GM06990 (cell line): ENCODE results near the gene HNRNPM.

Experiments used
- DNase-seq: peaks from one replicate; pipeline ENCODE4 v3.0.0-alpha.2; 2011; ENCODE audit not compliant: insufficient read length; ENCODE audit errors: extremely low read depth
- H3K27me3 ChIP-seq: replicated peaks from 2 replicates; pipeline ENCODE4 v1.6.0; 2011; ENCODE audit warnings: low read length; ENCODE audit not compliant: control insufficient read depth, insufficient read depth
- H3K36me3 ChIP-seq: 2 replicates; pipeline ENCODE4 v1.5.1; 2011; ENCODE audit warnings: low read length; ENCODE audit not compliant: control insufficient read depth, insufficient read depth
- H3K4me3 ChIP-seq: replicated peaks from 2 replicates; pipeline ENCODE4 v1.5.1; 2011; ENCODE audit warnings: low read depth, mild to moderate bottlenecking, control low read depth, low read length
- CTCF ChIP-seq: IDR thresholded peaks from 2 replicates; pipeline ENCODE4 v1.5.1; 2011; ENCODE audit warnings: low read length, control low read depth, mild to moderate bottlenecking, inconsistent platforms; ENCODE audit not compliant: insufficient read depth, poor library complexity, severe bottlenecking

HNRNPM gene, protein sequence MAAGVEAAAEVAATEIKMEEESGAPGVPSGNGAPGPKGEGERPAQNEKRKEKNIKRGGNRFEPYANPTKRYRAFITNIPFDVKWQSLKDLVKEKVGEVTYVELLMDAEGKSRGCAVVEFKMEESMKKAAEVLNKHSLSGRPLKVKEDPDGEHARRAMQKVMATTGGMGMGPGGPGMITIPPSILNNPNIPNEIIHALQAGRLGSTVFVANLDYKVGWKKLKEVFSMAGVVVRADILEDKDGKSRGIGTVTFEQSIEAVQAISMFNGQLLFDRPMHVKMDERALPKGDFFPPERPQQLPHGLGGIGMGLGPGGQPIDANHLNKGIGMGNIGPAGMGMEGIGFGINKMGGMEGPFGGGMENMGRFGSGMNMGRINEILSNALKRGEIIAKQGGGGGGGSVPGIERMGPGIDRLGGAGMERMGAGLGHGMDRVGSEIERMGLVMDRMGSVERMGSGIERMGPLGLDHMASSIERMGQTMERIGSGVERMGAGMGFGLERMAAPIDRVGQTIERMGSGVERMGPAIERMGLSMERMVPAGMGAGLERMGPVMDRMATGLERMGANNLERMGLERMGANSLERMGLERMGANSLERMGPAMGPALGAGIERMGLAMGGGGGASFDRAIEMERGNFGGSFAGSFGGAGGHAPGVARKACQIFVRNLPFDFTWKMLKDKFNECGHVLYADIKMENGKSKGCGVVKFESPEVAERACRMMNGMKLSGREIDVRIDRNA

DNA sequence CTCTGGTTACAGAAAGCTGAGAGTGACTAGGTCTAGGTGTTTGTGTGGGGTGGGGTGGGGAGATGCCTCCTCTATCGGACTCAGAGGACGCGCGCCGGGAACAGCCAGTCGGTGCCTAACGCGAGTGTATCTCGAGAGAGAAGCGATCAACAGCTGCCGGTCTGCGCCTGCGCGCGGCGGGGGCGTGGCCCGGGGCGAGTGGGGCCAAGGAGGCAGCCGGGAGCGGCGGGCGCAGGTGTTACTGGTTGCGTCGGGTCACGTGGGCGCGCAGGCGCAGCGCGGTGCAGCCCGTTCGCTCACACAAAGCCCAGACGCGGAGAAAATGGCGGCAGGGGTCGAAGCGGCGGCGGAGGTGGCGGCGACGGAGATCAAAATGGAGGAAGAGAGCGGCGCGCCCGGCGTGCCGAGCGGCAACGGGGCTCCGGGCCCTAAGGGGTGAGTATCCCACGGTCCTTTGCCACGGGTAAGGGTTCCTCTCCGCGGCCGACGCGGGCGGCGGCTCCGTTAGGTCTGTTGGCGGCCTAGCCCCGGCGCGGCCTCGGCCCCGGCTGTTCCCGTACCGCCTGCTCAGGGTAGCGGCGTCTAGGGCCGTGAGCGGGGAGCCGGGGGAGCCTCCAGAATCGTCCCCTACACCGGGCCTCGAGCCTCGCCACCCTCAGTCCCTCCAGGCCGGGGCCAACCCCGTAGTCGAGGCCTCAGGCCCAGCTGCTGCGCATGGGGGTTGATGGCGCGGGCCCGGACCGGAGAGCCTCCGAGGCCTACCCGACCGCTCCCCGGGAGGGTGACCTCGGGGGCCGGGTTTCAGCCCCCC is at the start of gene HNRNPM:
HNRNPM (plus strand) TSS at position 299 of the 811 bp plus-strand sequence; CDS start at position 323, 24 bp downstream.
- DNase-seq = peak; percentile 100
- Histone ChIP-seq H3K36me3 (no peaks in the 10 kb centered on the region; the same call in 1 of the 2 replicates), H3K27me3 (no peaks in the 10 kb centered on the region), H3K4me3 (peak within 1 kb of the TSS; percentile 98)
- no peak for TF ChIP-seq CTCF

GRCh38 chr19:8395621-8396082 is 49.1 kb upstream of the HNRNPM start:
- Histone ChIP-seq H3K36me3 (peaks cover 6% of the 10 kb centered on the region), H3K27me3 (no peaks in the 10 kb centered on the region), H3K4me3 (no peak overlapping the region)
- DNase-seq = no peak
- no peak for TF ChIP-seq CTCF

DNA sequence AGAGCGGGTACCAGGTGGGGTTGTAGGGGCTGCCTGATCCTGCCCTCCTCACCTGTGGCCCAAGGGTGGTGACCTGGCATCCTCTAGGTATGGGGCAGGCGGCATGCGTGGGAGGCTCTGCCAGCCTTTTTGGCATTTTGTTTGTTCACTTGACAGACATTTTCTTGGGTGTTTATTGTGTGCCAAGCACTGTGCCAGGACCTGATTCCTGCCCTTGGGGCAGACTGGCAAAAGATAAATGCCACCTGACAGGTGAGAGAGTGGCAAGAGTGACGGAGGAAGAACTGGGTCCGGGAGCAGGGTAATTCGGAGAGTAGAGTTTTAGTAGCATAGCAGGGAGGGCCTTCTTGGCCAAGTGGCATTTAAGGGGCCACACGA is 48.6 kb upstream of the HNRNPM start:
- Histone ChIP-seq H3K36me3 (peaks cover 6% of the 10 kb centered on the region), H3K4me3 (no peak overlapping the region), H3K27me3 (no peaks in the 10 kb centered on the region)
- no peak for TF ChIP-seq CTCF
- DNase-seq = no peak

GRCh38 chr19:8396563-8397203 is 48.1 kb upstream of the HNRNPM start:
- no peaks in the 10 kb centered on the region for H3K27me3 ChIP-seq
- TF ChIP-seq CTCF = peak; percentile 85
- no peak overlapping the region for H3K4me3 ChIP-seq
- peak; percentile 62 for DNase-seq
- H3K36me3 ChIP-seq = peaks cover 6% of the 10 kb centered on the region

DNA sequence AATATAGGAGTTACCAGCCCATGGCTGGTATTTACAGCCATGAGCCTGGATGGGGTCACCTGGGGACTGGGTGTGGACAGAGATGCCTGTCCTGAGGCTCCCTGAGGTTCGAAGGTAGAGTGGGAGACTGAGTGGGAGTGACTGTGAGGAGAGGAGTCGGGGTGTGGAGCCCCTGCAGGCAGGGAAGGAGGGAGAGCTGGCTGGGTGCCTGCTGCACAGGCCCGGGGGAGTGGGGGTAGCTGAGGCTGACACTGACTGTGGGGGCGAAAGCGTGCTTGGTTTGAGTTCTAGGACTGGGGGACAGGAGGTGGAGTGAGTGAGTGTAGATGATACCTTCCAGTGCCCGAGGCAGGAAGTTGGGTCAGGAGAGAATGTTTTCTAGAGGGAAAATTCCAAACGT is 47.5 kb upstream of the HNRNPM start:
- Histone ChIP-seq H3K4me3 (no peak overlapping the region), H3K36me3 (peaks cover 10% of the 10 kb centered on the region), H3K27me3 (no peaks in the 10 kb centered on the region)
- no peak for TF ChIP-seq CTCF
- DNase-seq = no peak
